RPMI7951 (cell line): ENCODE measurements around the gene LMTK3. TPM values are rescaled to one million over a fixed set of nuclear protein-coding genes. Genes with fewer than 3 reads are reported as not detected.
A peak's percentile ranks its signal among the peaks of the same experiment; 100 is the strongest.

Experiments used
- DNase-seq: peaks from one replicate; pipeline ENCODE4 v3.0.0-alpha.2; 2012; ENCODE audit warnings: low read depth
- total RNA-seq: library from RNA; depleted of rRNA; stranded (reverse); fragments of >200 nt; shearing (Covaris generic); gene quantifications from 2 replicates; pipeline ENCODE4 v1.2.3, GENCODE V29; 2014

LMTK3 gene
- total RNA-seq, 1 experiment from 2014 or later: not detected

- no peak for DNase-seq
Measured at GRCh38 chr19:48471836-48472235, 39.8 kb downstream of the LMTK3 start.

- DNase-seq: no peak
Measured at GRCh38 chr19:48470856-48471255, 40.8 kb downstream of the LMTK3 start.

- no peak for DNase-seq
Measured at GRCh38 chr19:48469934-48470680, 41.5 kb downstream of the LMTK3 start.

GRCh38 chr19:48469289-48469881, 42.2 kb downstream of the LMTK3 start, which contains the start of gene CYTH2:
Gene CYTH2, plus strand, starts transcription at chr19:48469369. Its CDS starts 139 bp downstream, at chr19:48469508.
- peak; percentile 84 for DNase-seq

- DNase-seq: peak; percentile 100
Measured at GRCh38 chr19:48468772-48469288, 42.8 kb downstream of the LMTK3 start.

GRCh38 chr19:48466561-48467325, 44.9 kb downstream of the LMTK3 start:
- DNase-seq: peak; percentile 72

- DNase-seq: no peak
Measured at GRCh38 chr19:48465215-48465614, 46.4 kb downstream of the LMTK3 start.

GRCh38 chr19:48461982-48462655, 49.5 kb downstream of the LMTK3 start:
- DNase-seq: no peak

- DNase-seq: no peak
Measured at GRCh38 chr19:48461651-48461981, 50.0 kb downstream of the LMTK3 start.

- DNase-seq: no peak
Measured at GRCh38 chr19:48458016-48458415, 53.6 kb downstream of the LMTK3 start.

GRCh38 chr19:48456864-48457263, 54.8 kb downstream of the LMTK3 start:
- DNase-seq: no peak

GRCh38 chr19:48455908-48456562, 55.6 kb downstream of the LMTK3 start:
- DNase-seq: no peak

- DNase-seq: no peak
Measured at GRCh38 chr19:48455171-48455907, 56.3 kb downstream of the LMTK3 start, which contains the start of gene KCNJ14. Gene KCNJ14, plus strand, starts transcription at chr19:48455574. Its CDS starts 6,151 bp downstream, at chr19:48461725.

GRCh38 chr19:48454150-48454730, 57.4 kb downstream of the LMTK3 start:
- DNase-seq: no peak

GRCh38 chr19:48452289-48453190, 59.1 kb downstream of the LMTK3 start:
- no peak for DNase-seq

GRCh38 chr19:48451624-48452023, 60.0 kb downstream of the LMTK3 start:
- DNase-seq: no peak

GRCh38 chr19:48450863-48451262, 60.8 kb downstream of the LMTK3 start:
- DNase-seq: no peak

GRCh38 chr19:48450441-48450840, 61.2 kb downstream of the LMTK3 start:
- no peak for DNase-seq

- DNase-seq: no peak
Measured at GRCh38 chr19:48448563-48448962, 63.1 kb downstream of the LMTK3 start.
